ENCODE data around the gene XG. TPM values are rescaled to one million over a fixed set of nuclear protein-coding genes. Genes with fewer than 3 reads are reported as not detected.

Gene XG
- total and polyA plus RNA-seq, 2 of the 8 experiments (the other 6 are each of a cell fraction or from before 2014, with no cell fraction given): 0.33 to 0.78 TPM

DNA sequence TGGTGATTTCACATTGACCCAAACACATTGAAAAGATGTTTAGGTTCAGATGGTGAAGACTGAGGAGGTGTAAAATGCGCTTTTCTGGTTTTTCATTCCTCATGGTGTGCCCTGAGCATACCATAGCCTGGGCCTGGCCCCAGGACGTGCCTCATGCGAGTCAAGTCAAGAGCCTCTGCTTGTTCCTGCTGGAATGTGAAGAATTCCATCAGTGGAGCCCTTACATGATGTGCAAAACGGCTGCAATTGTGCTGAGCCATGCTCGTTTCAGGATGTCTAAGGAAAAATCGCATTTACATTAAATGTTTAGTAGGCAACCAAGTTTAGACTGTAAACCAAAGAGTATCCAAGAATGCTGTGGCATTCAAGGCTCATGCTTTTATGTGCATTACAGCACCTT lies 111.8 kb downstream of the XG start:
- H3K4me2 ChIP-seq (ENCODE audit: insufficient read depth in 1 of 2, low read depth in 2 of 2, low read length in 2 of 2): no peak overlapping the region
- no peak overlapping the region for H3K23ac ChIP-seq (ENCODE audit: insufficient read length)
- no peak overlapping the region for H4K91ac ChIP-seq (replicated peaks; ENCODE audit: insufficient read length, low read length)
- no peak overlapping the region for H4K5ac ChIP-seq (ENCODE audit: insufficient read length, low read depth, low read length)
- ChIA-PET CTCF (ENCODE audit: partially characterized antibody) (interaction anchor here (0.6 to 1.1 kb wide), 2 partner anchors 17 to 44 kb away, joined by 3 read pairs; no protein-coding TSS in a partner anchor), POLR2A (ENCODE audit: partially characterized antibody) (no interaction called here)
- H3K23me2 ChIP-seq (ENCODE audit: low read depth, low read length): no peaks in the 10 kb centered on the region
- no peak overlapping the region for H3K18ac ChIP-seq (ENCODE audit: extremely low read depth, low read length)
- H2BK120ac ChIP-seq (replicated peaks; ENCODE audit: low read depth, low read length): no peak overlapping the region
- H3K4me3 ChIP-seq (ENCODE audit: extremely low read depth in 1 of 4, insufficient read depth in 2 of 4, low read depth in 3 of 4, low read length in 4 of 4): no peak overlapping the region
- H3K79me2 ChIP-seq (ENCODE audit: control insufficient read depth in 1 of 2, insufficient read depth in 2 of 2, low read length in 2 of 2): no peaks in the 10 kb centered on the region
- H3K9me3 ChIP-seq (ENCODE audit: insufficient read depth in 2 of 2, low read depth in 1 of 2, low read length in 1 of 2): no peaks in the 10 kb centered on the region
- TF ChIP-seq SIN3A (conservative IDR thresholded peaks at IDR 0.05 in 1 of 2, IDR thresholded peaks at IDR 0.05 in 1 of 2; ENCODE audit: low read depth in 1 of 2, low read length in 2 of 2) (no peak), GABPA (IDR thresholded peaks at IDR 0.05; ENCODE audit: borderline replicate concordance, insufficient read depth, low read length) (no peak), MAFK (IDR thresholded peaks at IDR 0.05; ENCODE audit: low read depth, low read length) (0 out of 2 replicates have a peak, but pooled peaks have one; percentile 21), SP2 (IDR thresholded peaks at IDR 0.05; ENCODE audit: low read length) (no peak), TEAD4 (IDR thresholded peaks at IDR 0.05; ENCODE audit: low read depth, low read length) (peak; percentile 83)
- H3K4me1 ChIP-seq (replicated peaks in 1 of 4; ENCODE audit: control insufficient read depth in 3 of 4, insufficient read depth in 4 of 4, low read length in 3 of 4): no peaks in the 10 kb centered on the region
- no peak overlapping the region for H2BK5ac ChIP-seq (ENCODE audit: low read depth, low read length)
- no peak overlapping the region for H2AK5ac ChIP-seq (ENCODE audit: low read depth, low read length)
- 73% methylated on average over 6 of the region's 6 CpGs; no CpG with 5 or more reads in 1 of the 2 experiments for WGBS, 2 experiments (ENCODE audit: extremely low coverage in 1 of 2, insufficient coverage in 1 of 2, insufficient read length in 1 of 2, insufficient replicate concordance in 2 of 2, low coverage in 1 of 2, low lambda C conversion rate in 2 of 2, missing lambda C conversion rate in 1 of 2)
- no peak overlapping the region for H4K8ac ChIP-seq (ENCODE audit: extremely low read depth, insufficient read depth, low read length)
- H3K36me3 ChIP-seq (ENCODE audit: control insufficient read depth in 2 of 4, insufficient read depth in 4 of 4, low read length in 3 of 4): peaks cover 0 to 47% (median 23%) of the 10 kb centered on the region in 4 experiments
- DNase-seq (ENCODE audit: low read depth in 1 of 2, low spot score in 2 of 2) (no peak), FAIRE-seq (peak; percentile 74)
- H3K27me3 ChIP-seq (replicated peaks in 1 of 4; ENCODE audit: control insufficient read depth in 3 of 4, extremely low read depth in 1 of 4, insufficient read depth in 3 of 4, low read length in 3 of 4): no peaks in the 10 kb centered on the region
- no peak overlapping the region for H2BK15ac ChIP-seq (ENCODE audit: low read length)
- no peaks in the 10 kb centered on the region for H4K20me1 ChIP-seq (replicated peaks in 1 of 2; ENCODE audit: control insufficient read depth in 1 of 2, insufficient read depth in 2 of 2, low read length in 2 of 2)
- H3K4ac ChIP-seq (replicated peaks; ENCODE audit: insufficient read length, low read depth, low read length): no peak overlapping the region
- H3K79me1 ChIP-seq (ENCODE audit: low read depth, low read length): no peaks in the 10 kb centered on the region
- H3K14ac ChIP-seq (ENCODE audit: insufficient read length): no peak overlapping the region
- no peak overlapping the region for H3K9ac ChIP-seq (replicated peaks in 1 of 4; ENCODE audit: extremely low read depth in 1 of 4, low read depth in 3 of 4, low read length in 3 of 4)
- H2BK12ac ChIP-seq (ENCODE audit: low read depth, low read length): no peak overlapping the region
- H3K27ac ChIP-seq (ENCODE audit: low read depth, low read length): no peak overlapping the region
- no peak overlapping the region for H2AFZ ChIP-seq (ENCODE audit: low read length)
- H2BK20ac ChIP-seq (ENCODE audit: low read length): no peak overlapping the region
- H3K56ac ChIP-seq (replicated peaks; ENCODE audit: insufficient read length, low read depth, low read length): no peak overlapping the region
